ENCODE results near the gene OAS2. TPM values are rescaled to one million over a fixed set of nuclear protein-coding genes. Genes with fewer than 3 reads are reported as not detected.
A peak's percentile ranks its signal among the peaks of the same experiment; 100 is the strongest.

Gene OAS2
- total RNA-seq, 4 donors from 2014 or later: 8.3 to 35.6 (median 10.9) TPM

- no peaks in the 10 kb centered on the region for H3K4me1 ChIP-seq
- 0 to 6% methylated on average over 5 to 6 of the region's 6 CpGs for WGBS, 2 donors
- DNase-seq: no peak
- no peaks in the 10 kb centered on the region for H3K36me3 ChIP-seq
- intact Hi-C loops (cut with DNase I): loop anchor here (5.0 kb wide), 1 partner anchor 124 kb away; no protein-coding TSS in a partner anchor
- no peak overlapping the region for H3K4me3 ChIP-seq
- no peaks in the 10 kb centered on the region for H3K9me3 ChIP-seq
- H3K27ac ChIP-seq: no peak overlapping the region
- TF ChIP-seq POLR2A (IDR thresholded peaks at IDR 0.05) (no peak), CTCF (IDR thresholded peaks at IDR 0.05) (peak; percentile 75 to 86 (median 84))
- H3K27me3 ChIP-seq: peaks cover 0 to 76% (median 0%) of the 10 kb centered on the region in 4 donors
Measured at GRCh38 chr12:113048716-113049127, 70.4 kb downstream of the OAS2 start.

- H3K27me3 ChIP-seq: peaks cover 0 to 71% (median 0%) of the 10 kb centered on the region in 4 donors
- WGBS, 2 donors: 54 to 62% methylated on average over 11 of the region's 11 CpGs
- DNase-seq: no peak
Measured at GRCh38 chr12:113049976-113050742, 71.8 kb downstream of the OAS2 start.

GRCh38 chr12:113050795-113051194 is 72.5 kb downstream of the OAS2 start:
- Histone ChIP-seq H3K9me3 (no peaks in the 10 kb centered on the region), H3K4me1 (peaks cover 0 to 5% (median 0%) of the 10 kb centered on the region in 3 donors), H3K36me3 (no peaks in the 10 kb centered on the region), H3K27me3 (peaks cover 0 to 71% (median 2%) of the 10 kb centered on the region in 4 donors), H3K27ac (no peak overlapping the region), H3K4me3 (no peak overlapping the region)
- no peak for DNase-seq
- 69 to 73% methylated on average over 7 of the region's 7 CpGs for WGBS, 2 donors
- intact Hi-C loops (cut with DNase I): loop anchor here (5.0 kb wide), 2 partner anchors 42 to 112 kb away; no protein-coding TSS in a partner anchor
- TF ChIP-seq CTCF (IDR thresholded peaks at IDR 0.05) (no peak), POLR2A (IDR thresholded peaks at IDR 0.05) (no peak)

More at GRCh38 chr12:113049976-113050742, 71.8 kb downstream of the OAS2 start:
- Histone ChIP-seq H3K9me3 (no peaks in the 10 kb centered on the region), H3K27ac (no peak overlapping the region), H3K4me1 (no peaks in the 10 kb centered on the region), H3K36me3 (no peaks in the 10 kb centered on the region), H3K4me3 (no peak overlapping the region)
- no peak for TF ChIP-seq POLR2A (IDR thresholded peaks at IDR 0.05)
- peak in 2 of 6 experiments; percentile 17 to 20 for TF ChIP-seq CTCF (IDR thresholded peaks at IDR 0.05)
- intact Hi-C loops (cut with DNase I): loop anchor here (5.0 kb wide), 3 partner anchors 42 to 122 kb away; no protein-coding TSS in a partner anchor

GRCh38 chr12:113051759-113052158 is 73.4 kb downstream of the OAS2 start:
- intact Hi-C loops (cut with DNase I): loop anchor here (5.0 kb wide), 2 partner anchors 41 to 111 kb away; no protein-coding TSS in a partner anchor
- no peak for DNase-seq

More at GRCh38 chr12:113051759-113052158, 73.4 kb downstream of the OAS2 start:
- Histone ChIP-seq H3K4me1 (peaks cover 1 to 15% (median 3%) of the 10 kb centered on the region in 3 donors), H3K27me3 (peaks cover 4 to 78% (median 5%) of the 10 kb centered on the region in 4 donors), H3K27ac (no peak overlapping the region), H3K4me3 (no peak overlapping the region), H3K36me3 (no peaks in the 10 kb centered on the region), H3K9me3 (no peaks in the 10 kb centered on the region)
- WGBS, 2 donors: 68 to 83% methylated on average over 3 of the region's 4 CpGs
- TF ChIP-seq CTCF (IDR thresholded peaks at IDR 0.05): no peak
